HCT116 (cell line): ENCODE data around the gene VWC2L. TPM values are rescaled to one million over a fixed set of nuclear protein-coding genes. Genes with fewer than 3 reads are reported as not detected.

Experiments used
- ATAC-seq: fragments of 200-7000 bp; cut with Tn5 transposase; 2 replicates; pipeline ENCODE4 v1.9.1; 2020; ENCODE audit warnings: mild to moderate bottlenecking, moderate library complexity
- BruUV-seq: library from RNA; stranded (reverse); fragments of 400-500 nt; replicated peaks from 2 replicates; lab custom pipeline; 2021; lab: Mats Ljungman, UMichigan
- CTCF ChIA-PET: fragments of 300-600 bp; sonication (Branson Sonifier 250); formaldehyde crosslinking; loops from one replicate; lab custom pipeline; 2021; ENCODE audit warnings: antibody characterized with exemption; lab: Charles Lee
- POLR2A ChIA-PET: fragments of 300-600, 350-600 bp; sonication (Branson Sonifier 250); formaldehyde crosslinking; loops from one replicate; lab custom pipeline; 2021; ENCODE audit warnings: antibody characterized with exemption; lab: Charles Lee
- RAD21 ChIA-PET, 2 experiments: fragments of 300-600 bp; sonication (Branson Sonifier 250); formaldehyde crosslinking; loops; one replicate each; lab custom pipeline; 2023; ENCODE audit warnings: low total read pairs in 2 of 2; ENCODE audit not compliant: uncharacterized antibody in 2 of 2, unreplicated experiment in 2 of 2, low non-redundant PET in 1 of 2; lab: Charles Lee
- DNase-seq: peaks from one replicate; pipeline ENCODE4 v3.0.0-alpha.2; 2010; ENCODE audit warnings: low read depth, low spot score
- H2AFZ ChIP-seq: fragments of 200-600 bp; shearing (Covaris generic), sonication (generic); 2 replicates; pipeline ENCODE4 v1.6.1; 2017; ENCODE audit warnings: low read depth, mixed run types, mixed read lengths, antibody characterized with exemption, low read length; ENCODE audit not compliant: poor library complexity, severe bottlenecking
- H3K27ac ChIP-seq: 2 replicates; pipeline ENCODE4 v1.5.1; 2012; ENCODE audit warnings: low read depth, low read length
- H3K27me3 ChIP-seq: fragments of 200-600 bp; sonication (generic); 2 replicates; pipeline ENCODE4 v1.6.1; 2016; ENCODE audit warnings: mixed run types, low read length, mixed read lengths; ENCODE audit not compliant: insufficient read depth
- H3K36me3 ChIP-seq, 2 experiments: fragments of 200-500 bp in 1 of 2; fragments of 200-600 bp in 1 of 2; sonication (Bioruptor generic) in 1 of 2; sonication (generic) in 1 of 2; 2 replicates each; pipeline versions ENCODE4 v1.5.1 to v1.6.1; 2014 to 2016; ENCODE audit warnings: low read length in 2 of 2, inconsistent platforms in 1 of 2, mixed read lengths in 1 of 2, mixed run types in 1 of 2; ENCODE audit not compliant: insufficient read depth in 2 of 2, control insufficient read depth in 1 of 2
- H3K4me1 ChIP-seq, 2 experiments: fragments of 200-600 bp in 1 of 2; sonication (generic) in 1 of 2; 2 replicates each; pipeline versions ENCODE4 v1.5.1 to v1.6.1; 2012 to 2017; ENCODE audit warnings: low read length in 2 of 2, inconsistent platforms in 1 of 2, mild to moderate bottlenecking in 1 of 2, mixed read lengths in 1 of 2, mixed run types in 1 of 2, moderate library complexity in 1 of 2; ENCODE audit not compliant: insufficient read depth in 2 of 2, control insufficient read depth in 1 of 2
- H3K4me2 ChIP-seq: fragments of 200-600 bp; sonication (generic); 2 replicates; pipeline ENCODE4 v1.6.1; 2017; ENCODE audit warnings: mixed run types, low read length, mixed read lengths
- H3K4me3 ChIP-seq, 2 experiments: fragments of 200-600 bp in 1 of 2; sonication (generic) in 1 of 2; replicated peaks in 1 of 2; 2 replicates each; pipeline ENCODE4 v1.5.1; 2011 to 2016; ENCODE audit warnings: low read length in 2 of 2, control low read depth in 1 of 2, low read depth in 1 of 2, mild to moderate bottlenecking in 1 of 2, mixed read lengths in 1 of 2, mixed run types in 1 of 2
- H3K79me2 ChIP-seq: fragments of 200-600 bp; sonication (generic); 2 replicates; pipeline ENCODE4 v1.6.1; 2017; ENCODE audit warnings: mild to moderate bottlenecking, mixed run types, low read length, moderate library complexity, mixed read lengths; ENCODE audit not compliant: insufficient read depth
- H3K9ac ChIP-seq: fragments of 200-600 bp; sonication (generic); 2 replicates; pipeline ENCODE4 v1.6.1; 2016; ENCODE audit warnings: low read length, mixed read lengths
- H3K9me2 ChIP-seq: fragments of 200-600 bp; sonication (generic), shearing (Covaris generic); 2 replicates; pipeline ENCODE4 v1.6.1; 2017; ENCODE audit warnings: mixed run types, mild to moderate bottlenecking, moderate library complexity; ENCODE audit not compliant: insufficient read depth
- H3K9me3 ChIP-seq, 2 experiments: fragments of 200-500 bp in 1 of 2; fragments of 200-600 bp in 1 of 2; sonication (Bioruptor generic) in 1 of 2; sonication (generic) in 1 of 2; 2 replicates each; pipeline ENCODE4 v1.6.1; 2014 to 2017; ENCODE audit warnings: low read length in 2 of 2, mixed read lengths in 2 of 2, inconsistent platforms in 1 of 2, low read depth in 1 of 2, mild to moderate bottlenecking in 1 of 2, mixed run types in 1 of 2, moderate library complexity in 1 of 2; ENCODE audit not compliant: control insufficient read depth in 1 of 2, insufficient read depth in 1 of 2
- H4K20me1 ChIP-seq: fragments of 200-600 bp; sonication (generic), shearing (Covaris generic); 2 replicates; pipeline ENCODE4 v1.6.1; 2017; ENCODE audit warnings: mixed run types, mild to moderate bottlenecking, moderate library complexity; ENCODE audit not compliant: insufficient read depth
- CBX3 ChIP-seq: IDR thresholded peaks from 2 replicates; pipeline ENCODE4 v1.6.1; 2012; ENCODE audit warnings: low read depth
- JUND ChIP-seq: IDR thresholded peaks from 2 replicates; pipeline ENCODE4 v1.6.1; 2012
- POLR2AphosphoS5 ChIP-seq: IDR thresholded peaks from 2 replicates; pipeline ENCODE4 v1.6.1; 2011; ENCODE audit warnings: mild to moderate bottlenecking, low read depth, low read length, moderate library complexity
- RAD21 ChIP-seq: IDR thresholded peaks from 2 replicates; pipeline ENCODE4 v1.6.1; 2012; ENCODE audit warnings: low read depth, mild to moderate bottlenecking
- SP1 ChIP-seq: IDR thresholded peaks from 2 replicates; pipeline ENCODE4 v1.6.1; 2012; ENCODE audit warnings: low read depth
- SRF ChIP-seq: IDR thresholded peaks from 2 replicates; pipeline ENCODE4 v1.6.1; 2012; ENCODE audit warnings: low read depth
- TCF7L2 ChIP-seq: IDR thresholded peaks from 2 replicates; pipeline ENCODE4 v1.7.0; 2011; ENCODE audit warnings: borderline replicate concordance, inconsistent platforms; ENCODE audit not compliant: insufficient read depth, insufficient read length; ENCODE audit errors: extremely low read depth
- intact Hi-C: fragments of 100-400 bp; cut with micrococcal nuclease; formaldehyde crosslinking; loops from 2 replicates; pipeline ENCODE4 v1.10.0; 2022
- total RNA-seq: library from RNA; stranded (reverse); gene quantifications from one replicate; pipeline ENCODE4 v1.2.1, GENCODE V29; 2021; ENCODE audit not compliant: unreplicated experiment
- TF ChIP-seq, protein P1 (sequence below): IDR thresholded peaks from 2 replicates; pipeline ENCODE4 v1.6.1; 2012
- TF ChIP-seq, protein P2 (sequence below): IDR thresholded peaks from 2 replicates; pipeline ENCODE4 v1.6.1; 2012; ENCODE audit warnings: low read depth
- TF ChIP-seq, protein P3 (sequence below), 3 experiments: fragments of 200-600 bp in 1 of 3; sonication (generic) in 1 of 3; IDR thresholded peaks in 2 of 3; conservative IDR thresholded peaks in 1 of 3; 2 replicates each; pipeline ENCODE4 v1.5.1; 2012 to 2017; ENCODE audit warnings: low read depth in 2 of 3, low read length in 2 of 3, antibody characterized with exemption in 1 of 3, borderline replicate concordance in 1 of 3, control low read depth in 1 of 3, mild to moderate bottlenecking in 1 of 3, mixed read lengths in 1 of 3, mixed run types in 1 of 3, moderate library complexity in 1 of 3; ENCODE audit not compliant: insufficient read depth in 1 of 3

VWC2L gene
- total RNA-seq, 1 experiment from 2014 or later = not detected

DNA sequence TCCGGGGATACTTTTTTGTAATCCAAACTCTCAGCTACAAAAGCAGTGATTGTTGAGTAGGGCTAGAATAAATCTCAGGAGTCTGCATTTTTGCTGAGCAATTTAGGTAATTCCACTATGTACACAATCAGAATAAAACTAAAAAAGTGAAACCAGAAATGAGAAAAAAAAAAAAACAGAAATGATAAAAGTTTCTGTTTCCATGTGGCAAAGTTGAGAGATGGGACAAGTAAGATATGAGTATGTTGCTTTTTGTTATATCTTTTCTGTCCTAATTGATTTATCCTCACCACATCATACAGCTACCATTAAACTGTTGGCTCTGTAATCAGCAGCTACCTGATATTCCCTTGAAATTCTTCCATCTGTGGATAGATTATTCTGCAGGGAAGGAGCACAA is 92.7 kb downstream of the VWC2L start:
- TF ChIP-seq, protein P1, sequence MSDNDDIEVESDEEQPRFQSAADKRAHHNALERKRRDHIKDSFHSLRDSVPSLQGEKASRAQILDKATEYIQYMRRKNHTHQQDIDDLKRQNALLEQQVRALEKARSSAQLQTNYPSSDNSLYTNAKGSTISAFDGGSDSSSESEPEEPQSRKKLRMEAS = no peak
- TF ChIP-seq, all 23 proteins: peak for 0
- intact Hi-C loops = no loop called here
- Histone ChIP-seq H4K20me1 (no peaks in the 10 kb centered on the region), H3K4me1 (no peaks in the 10 kb centered on the region), H3K9me3 (no peaks in the 10 kb centered on the region), H2AFZ (no peak overlapping the region), H3K27me3 (no peaks in the 10 kb centered on the region), H3K27ac (no peak overlapping the region), H3K4me3 (no peak overlapping the region), H3K9me2 (no peaks in the 10 kb centered on the region), H3K4me2 (no peak overlapping the region), H3K9ac (no peak overlapping the region), H3K36me3 (no peaks in the 10 kb centered on the region), H3K79me2 (no peaks in the 10 kb centered on the region)
- ATAC-seq (no peak), DNase-seq (no peak)
- no TSS peak for BruUV-seq
- ChIA-PET RAD21 (no interaction called here), CTCF (no interaction called here), POLR2A (no interaction called here)

DNA sequence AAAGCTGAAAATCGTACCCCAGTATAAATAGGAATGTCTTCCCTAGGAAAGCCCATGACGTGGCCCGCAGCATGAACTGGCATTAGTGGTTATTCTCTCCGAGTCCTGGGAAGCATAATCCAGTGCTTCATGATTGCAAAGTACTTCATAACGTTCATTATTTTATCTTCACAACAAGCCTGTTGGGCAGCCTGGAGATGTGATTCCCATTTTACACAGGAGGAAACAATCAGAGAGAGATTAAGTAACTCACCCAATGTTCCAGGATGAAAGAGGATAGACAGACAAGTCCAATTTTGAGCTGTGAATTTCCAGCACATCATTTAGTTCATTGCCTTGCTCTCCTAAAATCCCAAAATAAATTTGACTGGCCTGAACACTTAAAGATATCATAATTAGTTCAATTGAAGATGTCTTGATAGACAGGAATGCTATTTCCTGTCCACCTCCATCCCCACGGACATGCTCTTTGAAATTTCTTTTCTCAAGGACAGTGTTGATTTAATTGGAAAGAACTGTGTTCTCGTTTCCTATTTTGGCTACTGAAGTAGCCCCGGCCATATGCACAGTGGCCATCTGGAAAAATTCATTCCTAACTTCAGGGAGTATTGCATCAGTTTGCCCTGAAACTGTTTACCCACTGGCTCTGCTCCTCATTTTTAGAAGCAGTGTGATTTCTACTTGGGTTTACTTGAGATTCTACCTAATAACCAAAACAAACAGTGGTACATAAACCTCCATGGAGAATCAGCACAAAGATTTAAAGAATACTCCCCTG is 93.9 kb downstream of the VWC2L start:
- ATAC-seq (no peak), DNase-seq (no peak)
- H3K4me3 ChIP-seq = no peak overlapping the region
- no peaks in the 10 kb centered on the region for H3K27me3 ChIP-seq
- no peak overlapping the region for H3K27ac ChIP-seq
- ChIA-PET RAD21 (no interaction called here), POLR2A (no interaction called here), CTCF (no interaction called here)
- H4K20me1 ChIP-seq = no peaks in the 10 kb centered on the region
- H3K79me2 ChIP-seq = no peaks in the 10 kb centered on the region
- no peaks in the 10 kb centered on the region for H3K36me3 ChIP-seq
- no peak overlapping the region for H2AFZ ChIP-seq
- H3K9me2 ChIP-seq = no peaks in the 10 kb centered on the region
- H3K9me3 ChIP-seq = no peaks in the 10 kb centered on the region
- intact Hi-C loops = no loop called here
- no peak for TF ChIP-seq POLR2AphosphoS5
- TF ChIP-seq CBX3 = no peak
- no peak for TF ChIP-seq SP1
- TF ChIP-seq, protein P2, sequence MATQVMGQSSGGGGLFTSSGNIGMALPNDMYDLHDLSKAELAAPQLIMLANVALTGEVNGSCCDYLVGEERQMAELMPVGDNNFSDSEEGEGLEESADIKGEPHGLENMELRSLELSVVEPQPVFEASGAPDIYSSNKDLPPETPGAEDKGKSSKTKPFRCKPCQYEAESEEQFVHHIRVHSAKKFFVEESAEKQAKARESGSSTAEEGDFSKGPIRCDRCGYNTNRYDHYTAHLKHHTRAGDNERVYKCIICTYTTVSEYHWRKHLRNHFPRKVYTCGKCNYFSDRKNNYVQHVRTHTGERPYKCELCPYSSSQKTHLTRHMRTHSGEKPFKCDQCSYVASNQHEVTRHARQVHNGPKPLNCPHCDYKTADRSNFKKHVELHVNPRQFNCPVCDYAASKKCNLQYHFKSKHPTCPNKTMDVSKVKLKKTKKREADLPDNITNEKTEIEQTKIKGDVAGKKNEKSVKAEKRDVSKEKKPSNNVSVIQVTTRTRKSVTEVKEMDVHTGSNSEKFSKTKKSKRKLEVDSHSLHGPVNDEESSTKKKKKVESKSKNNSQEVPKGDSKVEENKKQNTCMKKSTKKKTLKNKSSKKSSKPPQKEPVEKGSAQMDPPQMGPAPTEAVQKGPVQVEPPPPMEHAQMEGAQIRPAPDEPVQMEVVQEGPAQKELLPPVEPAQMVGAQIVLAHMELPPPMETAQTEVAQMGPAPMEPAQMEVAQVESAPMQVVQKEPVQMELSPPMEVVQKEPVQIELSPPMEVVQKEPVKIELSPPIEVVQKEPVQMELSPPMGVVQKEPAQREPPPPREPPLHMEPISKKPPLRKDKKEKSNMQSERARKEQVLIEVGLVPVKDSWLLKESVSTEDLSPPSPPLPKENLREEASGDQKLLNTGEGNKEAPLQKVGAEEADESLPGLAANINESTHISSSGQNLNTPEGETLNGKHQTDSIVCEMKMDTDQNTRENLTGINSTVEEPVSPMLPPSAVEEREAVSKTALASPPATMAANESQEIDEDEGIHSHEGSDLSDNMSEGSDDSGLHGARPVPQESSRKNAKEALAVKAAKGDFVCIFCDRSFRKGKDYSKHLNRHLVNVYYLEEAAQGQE = no peak
- TF ChIP-seq RAD21 = no peak
- TF ChIP-seq SRF = no peak
- TF ChIP-seq, protein P3, sequence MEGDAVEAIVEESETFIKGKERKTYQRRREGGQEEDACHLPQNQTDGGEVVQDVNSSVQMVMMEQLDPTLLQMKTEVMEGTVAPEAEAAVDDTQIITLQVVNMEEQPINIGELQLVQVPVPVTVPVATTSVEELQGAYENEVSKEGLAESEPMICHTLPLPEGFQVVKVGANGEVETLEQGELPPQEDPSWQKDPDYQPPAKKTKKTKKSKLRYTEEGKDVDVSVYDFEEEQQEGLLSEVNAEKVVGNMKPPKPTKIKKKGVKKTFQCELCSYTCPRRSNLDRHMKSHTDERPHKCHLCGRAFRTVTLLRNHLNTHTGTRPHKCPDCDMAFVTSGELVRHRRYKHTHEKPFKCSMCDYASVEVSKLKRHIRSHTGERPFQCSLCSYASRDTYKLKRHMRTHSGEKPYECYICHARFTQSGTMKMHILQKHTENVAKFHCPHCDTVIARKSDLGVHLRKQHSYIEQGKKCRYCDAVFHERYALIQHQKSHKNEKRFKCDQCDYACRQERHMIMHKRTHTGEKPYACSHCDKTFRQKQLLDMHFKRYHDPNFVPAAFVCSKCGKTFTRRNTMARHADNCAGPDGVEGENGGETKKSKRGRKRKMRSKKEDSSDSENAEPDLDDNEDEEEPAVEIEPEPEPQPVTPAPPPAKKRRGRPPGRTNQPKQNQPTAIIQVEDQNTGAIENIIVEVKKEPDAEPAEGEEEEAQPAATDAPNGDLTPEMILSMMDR (IDR thresholded peaks at IDR 0.05 in 2 of 3, conservative IDR thresholded peaks at IDR 0.05 in 1 of 3; ENCODE audit: borderline replicate concordance in 1 of 3, insufficient read depth in 1 of 3, low read depth in 2 of 3, low read length in 2 of 3) = no peak
- no peak for TF ChIP-seq TCF7L2
- no peak for TF ChIP-seq JUND
- H3K9ac ChIP-seq = no peak overlapping the region
- no peak overlapping the region for H3K4me2 ChIP-seq
- no peaks in the 10 kb centered on the region for H3K4me1 ChIP-seq
- no TSS peak for BruUV-seq
